Measurements from ENCODE around the gene LY6G5B.
"Not testable (repeated sequence)": the region's sequence is repeated elsewhere in the genome, so short reads cannot be mapped to it uniquely, and the experiment has no call there.

The LY6G5B gene

DNA sequence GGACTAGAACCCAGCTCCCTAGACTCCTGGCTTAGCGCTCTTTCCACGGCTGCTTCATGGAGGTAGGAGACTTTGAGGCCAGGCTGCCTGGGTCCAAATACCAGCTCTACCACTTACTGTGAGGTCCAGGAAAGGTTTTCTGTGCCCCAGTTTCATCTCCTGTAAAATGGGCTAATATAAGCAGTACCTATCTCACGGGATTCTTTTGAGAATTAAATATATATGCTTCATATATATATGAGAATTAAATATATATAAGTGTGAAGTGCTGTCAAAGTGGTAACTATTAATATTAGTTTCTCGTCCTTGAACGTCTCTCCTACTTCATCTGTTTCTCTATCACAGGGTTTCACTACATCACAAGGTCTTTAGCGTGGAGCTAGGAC, 21.3 kb downstream of the LY6G5B start:
- DNase-seq (ENCODE audit: low spot score), result no peak

DNA sequence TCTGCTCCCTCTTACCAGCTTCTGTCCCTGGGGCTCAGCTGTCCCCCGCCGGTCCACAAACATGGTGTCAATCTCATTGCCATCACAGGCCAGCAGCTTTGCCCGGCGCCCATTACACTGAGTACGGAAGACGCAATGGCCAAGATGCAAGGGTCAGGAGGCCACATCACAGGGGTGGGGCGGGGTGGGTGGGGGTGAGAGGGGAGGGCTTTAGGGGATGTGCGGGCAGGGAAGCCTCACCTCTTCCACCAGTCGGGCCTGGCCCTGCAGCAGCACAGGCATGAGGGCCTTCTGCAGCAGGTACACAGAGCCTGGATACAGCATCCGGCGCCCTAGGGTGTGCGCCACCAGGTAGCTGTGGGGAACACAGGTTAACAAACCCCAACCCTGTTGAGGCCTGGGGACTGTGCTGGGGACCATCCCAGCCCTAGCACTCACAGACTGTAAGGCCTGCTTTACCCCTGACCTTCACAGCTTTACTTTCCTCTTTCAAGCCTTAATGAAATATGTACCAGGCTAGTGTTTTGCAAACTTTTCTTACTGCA, 21.9 kb downstream of the LY6G5B start:
- no peak for DNase-seq (ENCODE audit: low spot score)

DNA sequence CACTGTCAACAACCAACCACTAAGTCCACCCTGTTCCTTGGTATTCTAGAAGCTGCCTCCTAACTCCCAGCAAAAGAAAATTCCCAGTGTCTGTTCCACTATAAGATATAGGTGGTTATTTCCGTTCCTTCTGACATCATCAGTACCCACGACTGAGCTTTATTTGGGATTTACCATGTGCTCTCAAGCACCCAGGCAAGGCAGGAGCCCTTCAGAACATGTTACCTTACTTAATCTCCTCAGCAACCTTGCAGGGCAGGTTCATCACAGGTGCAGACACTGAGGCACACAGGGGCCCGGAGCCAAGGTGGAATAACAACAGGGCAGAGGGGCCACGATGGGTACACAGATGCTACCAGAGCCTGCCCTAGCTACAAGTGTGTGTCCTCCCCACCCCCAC, 22.6 kb downstream of the LY6G5B start:
- no peak for DNase-seq (ENCODE audit: low spot score)

DNA sequence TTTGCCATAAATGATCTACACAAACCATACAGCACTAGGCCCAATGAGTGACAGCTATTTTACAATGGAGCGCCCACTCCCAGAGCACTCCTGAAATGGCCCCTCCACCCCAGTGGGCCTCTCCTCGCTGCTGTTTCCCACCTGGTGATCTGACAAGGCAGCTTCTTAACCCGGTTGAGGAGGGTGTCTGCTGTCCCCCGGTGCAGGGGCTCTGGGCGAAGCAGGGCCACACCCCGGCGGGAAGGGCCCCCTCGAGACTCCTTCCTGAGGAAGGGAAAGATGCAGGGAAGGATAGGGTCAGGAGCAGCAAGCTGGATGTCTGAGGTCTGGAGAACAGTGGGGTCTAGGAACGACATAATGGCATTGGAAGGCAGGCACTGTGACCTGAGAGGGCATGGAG, 23.1 kb downstream of the LY6G5B start:
- no peak for DNase-seq (ENCODE audit: low spot score)

GRCh38 chr6:31693535-31693934, 23.8 kb downstream of the LY6G5B start:
- no peak for DNase-seq (ENCODE audit: low spot score)

- no peak for DNase-seq (ENCODE audit: low spot score)
These were observed 27.8 kb downstream of the LY6G5B start for GRCh38 chr6:31697555-31697954.

DNA sequence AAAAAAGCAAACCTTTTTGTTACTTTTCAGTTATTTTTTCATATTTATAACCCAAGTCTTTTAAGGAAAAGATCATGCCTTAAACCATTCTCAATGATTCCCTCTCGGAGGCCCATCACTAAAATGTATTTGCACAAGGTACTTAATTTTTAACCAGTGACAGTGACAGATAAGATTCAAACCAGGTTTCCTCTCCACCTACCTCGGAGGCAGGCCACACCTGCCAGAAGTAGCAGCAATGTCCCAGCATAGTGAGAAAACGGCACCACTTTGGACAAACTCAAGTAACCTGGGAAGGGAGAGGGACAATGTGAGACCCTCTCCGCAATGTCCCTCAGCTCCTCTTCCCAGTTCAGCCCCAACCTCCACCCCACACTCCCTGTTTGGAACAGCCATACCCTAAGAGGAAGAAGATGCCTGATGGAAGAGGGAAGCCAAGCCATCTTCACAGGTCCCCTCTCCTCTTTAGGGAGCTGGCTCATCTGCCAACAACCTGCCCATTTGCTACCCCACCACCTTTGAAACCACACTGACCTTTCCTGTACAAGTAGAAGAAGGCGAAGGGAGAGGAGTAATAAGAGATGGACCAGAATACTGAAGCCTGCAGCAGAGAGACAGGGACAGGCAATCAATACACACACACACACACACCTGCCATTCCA, 31.1 kb downstream of the LY6G5B start:
- no peak for DNase-seq (ENCODE audit: low spot score)

DNA sequence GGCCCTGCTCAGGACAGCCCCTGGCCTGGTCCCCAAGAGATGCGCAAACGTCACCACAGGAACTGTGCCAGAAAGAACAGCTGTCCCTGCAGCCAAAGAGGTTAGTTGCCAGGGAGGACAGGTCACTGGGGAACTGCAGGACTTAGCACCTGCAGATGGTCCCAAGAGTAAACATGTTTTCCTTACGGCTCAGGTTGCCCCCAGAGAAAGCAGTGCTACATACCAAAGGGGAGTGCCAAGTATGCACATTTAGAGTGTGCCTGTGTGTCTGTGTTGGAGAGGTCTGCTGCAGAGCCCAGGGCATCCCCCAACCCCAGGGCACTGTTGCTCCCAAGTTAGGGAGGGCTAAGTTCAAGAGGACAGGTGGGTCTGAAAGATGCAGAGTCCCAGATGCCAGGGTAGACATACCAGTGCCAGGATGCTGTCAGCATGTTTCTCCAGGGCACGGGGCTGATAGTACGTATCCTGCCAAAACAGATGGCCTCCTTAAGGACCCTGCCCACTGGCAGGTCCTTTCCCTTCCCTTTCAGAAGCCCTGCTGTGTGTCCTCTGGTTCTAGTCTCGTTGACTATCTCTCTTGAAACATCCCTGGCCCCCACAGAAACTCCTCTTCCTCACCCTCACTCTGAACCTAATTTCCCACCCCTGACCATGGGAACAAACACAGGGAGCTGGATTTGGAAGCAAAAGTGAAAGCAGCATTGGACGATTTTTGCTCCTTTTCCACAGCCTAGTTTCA, 32.1 kb downstream of the LY6G5B start:
- no peak for DNase-seq (ENCODE audit: low spot score)

GRCh38 chr6:31702405-31702818, 32.6 kb downstream of the LY6G5B start:
- no peak for DNase-seq (ENCODE audit: low spot score)

- DNase-seq (ENCODE audit: low spot score), result peak; percentile 97
These were observed 33.3 kb downstream of the LY6G5B start, which contains the start of gene ABHD16A for GRCh38 chr6:31702819-31703716. TSS of gene ABHD16A (minus strand) at chr6:31703324. CDS start at chr6:31703281, 43 bp downstream.

DNA sequence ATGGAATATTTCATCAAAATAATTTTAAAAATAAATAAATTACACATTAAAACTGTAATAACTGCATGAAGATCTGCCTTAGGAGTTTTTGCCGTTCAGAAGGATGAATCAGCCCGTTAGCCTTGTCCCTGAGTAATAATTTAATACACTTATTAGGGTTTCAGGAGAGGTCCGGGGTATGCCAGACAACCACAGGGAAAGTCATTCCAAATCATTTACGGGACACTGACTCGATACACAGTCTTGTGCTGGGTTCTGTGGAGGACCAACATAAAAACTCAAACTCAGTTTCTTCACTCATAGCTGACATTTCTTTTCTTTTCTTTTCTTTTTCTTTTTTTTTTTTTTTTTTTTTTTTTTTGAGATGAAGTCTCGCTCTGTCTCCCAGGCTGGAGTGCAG, 36.2 kb downstream of the LY6G5B start:
- no peak for DNase-seq (ENCODE audit: low spot score)

DNA sequence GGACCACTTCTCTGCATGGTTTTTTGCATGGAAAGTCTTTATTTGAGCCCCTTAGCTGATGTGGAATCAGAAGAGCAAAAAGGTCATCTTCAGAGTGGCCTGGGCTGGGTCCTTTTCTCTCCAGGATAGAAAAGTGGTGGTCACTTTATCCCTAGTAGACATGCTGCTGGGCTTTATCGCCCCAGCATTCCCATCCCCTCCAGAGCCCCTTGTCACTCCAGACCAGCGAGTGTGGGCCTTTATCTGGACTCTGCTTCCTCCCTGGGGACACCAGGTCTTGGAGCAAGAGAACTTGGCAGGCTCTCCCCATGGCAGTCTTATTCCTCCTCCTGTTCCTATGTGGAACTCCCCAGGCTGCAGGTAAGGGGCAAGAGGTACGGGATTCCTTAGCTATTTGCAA, 36.8 kb downstream of the LY6G5B start, which contains the start of gene LY6G6F:
TSS of gene LY6G6F (plus strand) at position 268 of the 400 bp plus-strand sequence. CDS start at position 309, 41 bp downstream.
- no peak for DNase-seq (ENCODE audit: low spot score)

DNA sequence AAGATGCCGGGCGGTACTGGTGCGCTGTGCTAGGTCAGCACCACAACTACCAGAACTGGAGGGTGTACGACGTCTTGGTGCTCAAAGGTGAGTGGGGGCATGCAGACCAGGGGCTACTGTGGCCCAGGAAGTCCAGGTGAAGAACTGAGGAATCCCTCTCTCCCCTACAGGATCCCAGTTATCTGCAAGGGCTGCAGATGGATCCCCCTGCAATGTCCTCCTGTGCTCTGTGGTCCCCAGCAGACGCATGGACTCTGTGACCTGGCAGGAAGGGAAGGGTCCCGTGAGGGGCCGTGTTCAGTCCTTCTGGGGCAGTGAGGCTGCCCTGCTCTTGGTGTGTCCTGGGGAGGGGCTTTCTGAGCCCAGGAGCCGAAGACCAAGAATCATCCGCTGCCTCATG, 37.9 kb downstream of the LY6G5B start:
- DNase-seq (ENCODE audit: low spot score), result no peak

DNA sequence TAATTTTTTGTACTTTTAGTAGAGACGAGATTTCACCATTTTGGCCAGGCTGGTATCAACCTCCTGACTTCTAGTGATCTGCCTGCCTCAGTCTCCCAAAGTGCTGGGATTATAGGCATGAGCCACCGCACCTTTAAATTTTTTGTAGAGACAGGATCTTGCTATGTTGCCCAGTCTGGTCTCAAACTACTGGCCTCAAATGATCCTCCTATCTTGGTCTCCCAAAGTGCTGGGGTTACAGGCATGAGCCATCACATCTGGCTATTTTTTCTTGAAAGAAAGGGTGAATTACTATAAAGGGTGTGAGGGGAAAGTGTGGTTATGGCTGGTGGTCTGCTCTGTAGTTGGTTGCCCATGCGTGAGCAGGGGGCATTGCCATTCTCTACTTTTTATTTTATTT, 38.4 kb downstream of the LY6G5B start:
- no peak for DNase-seq (ENCODE audit: low spot score)

- DNase-seq (ENCODE audit: low spot score), result not testable (repeated sequence)
These were observed 39.4 kb downstream of the LY6G5B start for GRCh38 chr6:31709157-31709556.

- no peak for DNase-seq (ENCODE audit: low spot score)
These were observed 40.9 kb downstream of the LY6G5B start for GRCh38 chr6:31710523-31711219.

- DNase-seq (ENCODE audit: low spot score), result no peak
These were observed 41.5 kb downstream of the LY6G5B start for GRCh38 chr6:31711233-31711632.

DNA sequence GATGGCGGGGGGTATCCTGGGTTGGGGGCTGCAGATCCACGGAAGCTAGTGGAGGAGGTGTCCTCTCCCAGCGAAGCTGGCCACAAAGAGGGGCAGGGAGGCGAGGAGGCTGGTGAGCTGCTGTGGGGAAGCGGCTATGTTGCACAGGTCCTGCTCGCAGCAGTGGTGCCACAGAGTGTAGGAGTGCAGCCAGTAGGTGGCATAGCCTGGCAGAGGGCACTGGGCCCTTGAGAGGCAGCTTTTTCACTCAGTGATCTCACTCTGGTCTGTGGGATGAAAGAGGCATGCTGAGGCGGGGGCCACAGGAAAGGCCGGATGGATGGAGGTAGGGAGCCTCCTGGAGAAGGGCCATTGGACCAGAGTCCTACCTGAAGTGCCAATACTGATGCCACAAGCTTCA, 42.5 kb downstream of the LY6G5B start:
- no peak for DNase-seq (ENCODE audit: low spot score)

- DNase-seq (ENCODE audit: low spot score), result no peak
These were observed 43.7 kb downstream of the LY6G5B start for GRCh38 chr6:31713465-31713864.

DNA sequence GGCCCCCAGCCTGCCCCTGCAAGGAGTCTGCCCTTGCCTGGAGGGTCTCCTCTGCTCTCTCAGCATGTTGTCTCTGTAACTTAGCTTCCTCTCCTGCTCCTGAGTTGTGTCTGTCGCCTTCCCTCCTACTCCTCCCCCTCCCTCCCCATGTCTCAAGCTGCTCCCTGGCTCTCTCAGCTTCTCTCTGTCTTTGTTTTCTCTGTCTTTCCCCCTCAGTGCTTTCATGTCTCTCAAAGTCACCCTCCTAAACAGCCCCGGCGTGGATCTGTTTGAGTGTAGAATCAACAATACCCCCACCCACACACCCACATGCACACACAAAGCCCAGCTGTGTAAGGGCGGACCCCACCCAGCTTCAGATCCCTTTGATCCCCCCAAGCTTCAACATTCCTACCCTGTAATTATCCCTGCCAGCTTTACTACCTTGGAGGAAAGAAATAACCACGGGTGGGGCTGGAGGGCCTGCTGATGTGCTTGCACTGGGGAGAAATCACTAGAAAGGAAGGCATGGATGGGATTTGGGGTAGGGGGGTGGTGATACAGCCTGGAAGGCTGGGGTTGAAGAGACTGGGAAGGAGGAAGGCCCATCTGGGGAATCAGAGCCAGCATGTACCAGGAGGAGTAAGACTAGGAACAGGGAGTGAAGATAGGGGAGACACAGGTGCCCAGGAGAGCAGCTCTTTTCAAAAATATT, 44.4 kb downstream of the LY6G5B start:
- DNase-seq (ENCODE audit: low spot score), result no peak
